ENCODE measurements around the gene GLRX2.

DNA sequence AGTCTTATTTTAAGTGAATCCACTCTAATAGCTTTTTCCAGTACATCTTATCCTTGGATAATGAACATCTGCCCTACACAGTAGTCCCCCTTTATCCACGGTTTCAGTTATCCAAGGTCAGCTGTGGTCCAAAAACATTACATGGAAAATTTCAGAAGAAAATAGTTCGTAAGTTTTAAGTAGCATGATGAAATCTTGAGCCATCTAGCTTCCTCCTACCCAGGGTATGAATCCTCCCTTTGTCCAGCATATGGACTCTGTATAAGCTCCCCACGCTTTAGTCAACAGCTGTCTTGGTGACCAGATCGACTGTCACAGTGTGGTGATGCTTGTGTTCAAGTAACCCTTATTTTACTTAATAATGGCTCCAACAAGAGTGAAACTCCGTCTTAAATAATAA is 2.6 kb downstream of the GLRX2 start:
- TF ChIP-seq, protein P1, sequence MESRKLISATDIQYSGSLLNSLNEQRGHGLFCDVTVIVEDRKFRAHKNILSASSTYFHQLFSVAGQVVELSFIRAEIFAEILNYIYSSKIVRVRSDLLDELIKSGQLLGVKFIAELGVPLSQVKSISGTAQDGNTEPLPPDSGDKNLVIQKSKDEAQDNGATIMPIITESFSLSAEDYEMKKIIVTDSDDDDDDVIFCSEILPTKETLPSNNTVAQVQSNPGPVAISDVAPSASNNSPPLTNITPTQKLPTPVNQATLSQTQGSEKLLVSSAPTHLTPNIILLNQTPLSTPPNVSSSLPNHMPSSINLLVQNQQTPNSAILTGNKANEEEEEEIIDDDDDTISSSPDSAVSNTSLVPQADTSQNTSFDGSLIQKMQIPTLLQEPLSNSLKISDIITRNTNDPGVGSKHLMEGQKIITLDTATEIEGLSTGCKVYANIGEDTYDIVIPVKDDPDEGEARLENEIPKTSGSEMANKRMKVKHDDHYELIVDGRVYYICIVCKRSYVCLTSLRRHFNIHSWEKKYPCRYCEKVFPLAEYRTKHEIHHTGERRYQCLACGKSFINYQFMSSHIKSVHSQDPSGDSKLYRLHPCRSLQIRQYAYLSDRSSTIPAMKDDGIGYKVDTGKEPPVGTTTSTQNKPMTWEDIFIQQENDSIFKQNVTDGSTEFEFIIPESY (IDR thresholded peaks at IDR 0.05): no peak
- TF ChIP-seq JUND (IDR thresholded peaks at IDR 0.05) (no peak), TAF1 (conservative IDR thresholded peaks at IDR 0.05) (no peak), GABPA (IDR thresholded peaks at IDR 0.05 in 1 of 2, conservative IDR thresholded peaks at IDR 0.05 in 1 of 2) (no peak), FOXA2 (IDR thresholded peaks at IDR 0.05) (no peak), SP1 (IDR thresholded peaks at IDR 0.05) (no peak), YY1 (IDR thresholded peaks at IDR 0.05) (no peak), RXRA (IDR thresholded peaks at IDR 0.05) (no peak), EGR1 (IDR thresholded peaks at IDR 0.05; ENCODE audit: low read depth in 2 of 2) (no peak)
- TF ChIP-seq, protein P2, sequence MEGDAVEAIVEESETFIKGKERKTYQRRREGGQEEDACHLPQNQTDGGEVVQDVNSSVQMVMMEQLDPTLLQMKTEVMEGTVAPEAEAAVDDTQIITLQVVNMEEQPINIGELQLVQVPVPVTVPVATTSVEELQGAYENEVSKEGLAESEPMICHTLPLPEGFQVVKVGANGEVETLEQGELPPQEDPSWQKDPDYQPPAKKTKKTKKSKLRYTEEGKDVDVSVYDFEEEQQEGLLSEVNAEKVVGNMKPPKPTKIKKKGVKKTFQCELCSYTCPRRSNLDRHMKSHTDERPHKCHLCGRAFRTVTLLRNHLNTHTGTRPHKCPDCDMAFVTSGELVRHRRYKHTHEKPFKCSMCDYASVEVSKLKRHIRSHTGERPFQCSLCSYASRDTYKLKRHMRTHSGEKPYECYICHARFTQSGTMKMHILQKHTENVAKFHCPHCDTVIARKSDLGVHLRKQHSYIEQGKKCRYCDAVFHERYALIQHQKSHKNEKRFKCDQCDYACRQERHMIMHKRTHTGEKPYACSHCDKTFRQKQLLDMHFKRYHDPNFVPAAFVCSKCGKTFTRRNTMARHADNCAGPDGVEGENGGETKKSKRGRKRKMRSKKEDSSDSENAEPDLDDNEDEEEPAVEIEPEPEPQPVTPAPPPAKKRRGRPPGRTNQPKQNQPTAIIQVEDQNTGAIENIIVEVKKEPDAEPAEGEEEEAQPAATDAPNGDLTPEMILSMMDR (IDR thresholded peaks at IDR 0.05; ENCODE audit: low read depth, low read length, missing input control): no peak
- TF ChIP-seq, protein P3, sequence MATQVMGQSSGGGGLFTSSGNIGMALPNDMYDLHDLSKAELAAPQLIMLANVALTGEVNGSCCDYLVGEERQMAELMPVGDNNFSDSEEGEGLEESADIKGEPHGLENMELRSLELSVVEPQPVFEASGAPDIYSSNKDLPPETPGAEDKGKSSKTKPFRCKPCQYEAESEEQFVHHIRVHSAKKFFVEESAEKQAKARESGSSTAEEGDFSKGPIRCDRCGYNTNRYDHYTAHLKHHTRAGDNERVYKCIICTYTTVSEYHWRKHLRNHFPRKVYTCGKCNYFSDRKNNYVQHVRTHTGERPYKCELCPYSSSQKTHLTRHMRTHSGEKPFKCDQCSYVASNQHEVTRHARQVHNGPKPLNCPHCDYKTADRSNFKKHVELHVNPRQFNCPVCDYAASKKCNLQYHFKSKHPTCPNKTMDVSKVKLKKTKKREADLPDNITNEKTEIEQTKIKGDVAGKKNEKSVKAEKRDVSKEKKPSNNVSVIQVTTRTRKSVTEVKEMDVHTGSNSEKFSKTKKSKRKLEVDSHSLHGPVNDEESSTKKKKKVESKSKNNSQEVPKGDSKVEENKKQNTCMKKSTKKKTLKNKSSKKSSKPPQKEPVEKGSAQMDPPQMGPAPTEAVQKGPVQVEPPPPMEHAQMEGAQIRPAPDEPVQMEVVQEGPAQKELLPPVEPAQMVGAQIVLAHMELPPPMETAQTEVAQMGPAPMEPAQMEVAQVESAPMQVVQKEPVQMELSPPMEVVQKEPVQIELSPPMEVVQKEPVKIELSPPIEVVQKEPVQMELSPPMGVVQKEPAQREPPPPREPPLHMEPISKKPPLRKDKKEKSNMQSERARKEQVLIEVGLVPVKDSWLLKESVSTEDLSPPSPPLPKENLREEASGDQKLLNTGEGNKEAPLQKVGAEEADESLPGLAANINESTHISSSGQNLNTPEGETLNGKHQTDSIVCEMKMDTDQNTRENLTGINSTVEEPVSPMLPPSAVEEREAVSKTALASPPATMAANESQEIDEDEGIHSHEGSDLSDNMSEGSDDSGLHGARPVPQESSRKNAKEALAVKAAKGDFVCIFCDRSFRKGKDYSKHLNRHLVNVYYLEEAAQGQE (IDR thresholded peaks at IDR 0.05): no peak
- TF ChIP-seq, protein P4, sequence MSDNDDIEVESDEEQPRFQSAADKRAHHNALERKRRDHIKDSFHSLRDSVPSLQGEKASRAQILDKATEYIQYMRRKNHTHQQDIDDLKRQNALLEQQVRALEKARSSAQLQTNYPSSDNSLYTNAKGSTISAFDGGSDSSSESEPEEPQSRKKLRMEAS (IDR thresholded peaks at IDR 0.05): no peak

Measured in liver (tissue), 3 donors.